Activated CD4-positive, alpha-beta T cell treated with anti-CD3 and anti-CD28 coated beads, Interleukin-2, amount 50 U/mL, for 1 hour (primary cell): ENCODE data around the gene TEX50.
"Not testable (repeated sequence)": the region's sequence is repeated elsewhere in the genome, so short reads cannot be mapped to it uniquely, and the experiment has no call there.

Experiments
- DNase-seq: peaks from one replicate; pipeline ENCODE4 v3.0.0-alpha.2; 2020

The TEX50 gene

GRCh38 chr1:173666646-173667045, 31.5 kb downstream of the TEX50 start:
- no peak for DNase-seq

- no peak for DNase-seq
These were observed 34.4 kb downstream of the TEX50 start, which contains the start of gene ANKRD45 for GRCh38 chr1:173669491-173669941. ANKRD45 (minus strand) TSS chr1:173669851; CDS start chr1:173659418, 10,433 bp downstream.

- not testable (repeated sequence) for DNase-seq
These were observed 39.4 kb downstream of the TEX50 start for GRCh38 chr1:173674496-173674895.

GRCh38 chr1:173680152-173680551, 45.0 kb downstream of the TEX50 start:
- not testable (repeated sequence) for DNase-seq

- DNase-seq, result no peak
These were observed 47.0 kb downstream of the TEX50 start for GRCh38 chr1:173682184-173682583.

GRCh38 chr1:173683838-173684237, 48.7 kb downstream of the TEX50 start:
- DNase-seq, result not testable (repeated sequence)

GRCh38 chr1:173685121-173685520, 50.0 kb downstream of the TEX50 start:
- DNase-seq, result not testable (repeated sequence)
